NOMO-1 treated with dmso at 0.1 percent for 144 hours (cell line): Measurements from ENCODE around the gene KCNQ5.

ENCODE experiments used
- DNase-seq: peaks from one replicate; lab custom pipeline; 2025; ENCODE audit not compliant: unreplicated experiment; lab: John Stamatoyannopoulos, UW

The KCNQ5 gene

DNA sequence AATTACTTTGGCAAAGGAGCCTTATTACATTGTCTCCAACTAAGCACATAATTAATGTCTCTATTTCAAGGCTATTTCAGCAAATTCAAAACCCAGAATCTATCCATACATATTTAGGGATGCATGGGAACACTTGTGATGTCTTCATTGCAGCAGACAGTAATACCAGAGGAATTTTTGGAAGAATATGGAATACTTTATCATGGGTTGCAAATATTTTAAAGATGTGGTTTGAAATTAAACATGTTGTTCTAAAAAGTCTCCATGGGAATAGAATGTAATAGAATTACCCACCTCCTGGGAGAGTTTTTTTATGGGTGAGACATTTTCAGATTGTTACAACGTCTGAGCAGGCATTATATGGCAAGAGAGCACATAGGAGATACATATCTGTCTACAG lies 170.8 kb downstream of the KCNQ5 start:
- DNase-seq: no peak

DNA sequence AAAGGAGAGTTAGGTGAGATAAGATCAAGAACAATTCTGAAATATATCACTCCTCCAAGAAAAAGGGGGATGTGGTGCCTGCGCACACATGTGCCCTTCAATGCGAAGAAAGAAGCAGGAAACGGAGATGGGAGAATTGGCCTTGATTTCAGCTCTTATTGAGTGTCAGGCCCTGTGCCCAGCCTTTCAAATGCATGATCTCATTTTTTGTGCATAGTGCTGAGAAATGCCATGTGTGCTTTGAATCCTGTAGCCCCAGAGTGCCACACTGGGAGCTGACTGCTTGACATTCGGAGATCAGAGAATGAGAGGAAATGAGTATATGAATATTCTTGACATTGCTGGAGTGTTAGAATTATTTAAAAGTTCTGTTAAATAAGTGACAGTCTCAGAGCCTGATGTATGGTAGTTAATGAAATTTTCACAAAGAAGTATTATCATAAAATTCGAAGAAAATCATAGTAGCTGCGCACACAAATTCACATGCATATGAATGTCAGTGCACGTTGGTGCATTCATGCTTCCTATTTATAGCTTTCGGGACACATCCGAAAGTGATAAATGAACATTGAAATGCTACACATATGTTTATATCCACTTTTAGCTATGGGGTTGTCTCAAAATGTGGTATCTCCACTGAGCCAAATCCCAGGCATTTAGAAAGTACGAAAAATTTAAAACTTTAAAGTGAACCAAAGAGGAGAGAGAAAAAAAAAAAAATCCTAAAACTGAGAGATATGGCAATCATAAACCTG lies 172.0 kb downstream of the KCNQ5 start:
- DNase-seq: no peak

- DNase-seq: no peak
These were observed 176.3 kb downstream of the KCNQ5 start for GRCh38 chr6:72798196-72798595.

DNA sequence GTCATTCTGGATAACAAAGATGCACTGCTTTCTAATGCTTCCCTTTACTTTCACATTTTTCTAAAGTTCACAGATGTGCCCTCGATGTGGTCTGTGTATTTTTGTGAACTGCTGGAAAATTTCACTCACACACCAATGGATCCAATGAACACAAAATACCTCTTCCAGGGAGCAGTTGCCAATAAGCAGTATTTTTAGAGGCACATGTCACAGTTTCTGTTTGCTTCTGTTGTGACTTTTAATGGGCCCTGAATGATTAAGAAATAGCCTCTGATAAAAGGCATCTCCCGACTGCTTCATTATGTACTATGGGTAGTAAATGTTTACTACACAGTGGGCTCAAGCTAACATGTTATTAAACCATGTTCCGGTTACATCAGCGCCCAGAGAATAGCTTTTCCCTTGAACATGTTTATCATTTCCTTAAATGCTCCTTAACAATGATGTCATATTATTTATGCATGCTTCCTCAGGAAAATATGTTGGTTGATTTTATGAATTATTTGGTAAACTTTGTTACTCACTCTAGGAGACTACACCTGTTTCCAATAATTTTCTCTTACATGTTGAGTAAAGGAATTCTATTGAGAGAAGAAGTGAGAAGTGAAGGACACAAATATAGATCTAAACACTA lies 188.0 kb downstream of the KCNQ5 start:
- DNase-seq: no peak

DNA sequence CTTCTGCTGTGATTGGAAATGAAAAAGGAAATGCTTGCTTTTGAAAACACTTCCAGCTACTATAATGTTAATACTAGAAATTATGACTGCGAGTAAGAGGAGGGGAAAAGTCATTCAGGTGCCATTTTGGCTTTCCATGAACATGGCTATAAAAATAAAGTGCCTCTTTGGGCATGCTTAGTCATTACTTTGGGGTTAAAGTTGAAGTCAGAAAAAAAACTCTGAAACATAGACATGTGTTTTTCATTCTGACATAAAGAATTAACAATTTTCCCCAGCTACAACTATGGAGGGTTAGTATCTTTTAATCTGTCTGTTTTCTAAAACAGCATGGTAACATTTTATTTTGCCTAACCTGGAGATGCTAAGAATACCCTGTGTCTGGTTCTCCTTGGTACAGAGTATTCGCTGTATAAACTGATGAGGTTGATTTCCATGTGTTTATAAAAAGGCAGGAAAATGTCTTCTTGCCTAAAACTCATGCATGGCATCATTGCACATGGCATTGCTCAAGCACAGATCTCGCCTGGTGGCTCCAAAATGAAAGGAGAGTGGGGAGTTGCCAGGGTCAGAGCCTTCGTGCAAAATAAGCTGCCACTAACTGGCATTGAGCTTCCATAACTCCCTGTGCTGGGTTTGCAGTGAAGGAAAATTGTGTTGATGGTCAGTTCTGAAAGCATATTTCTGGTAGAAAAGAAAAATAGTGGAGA lies 188.9 kb downstream of the KCNQ5 start:
- DNase-seq: no peak

GRCh38 chr6:72811971-72812421 lies 190.1 kb downstream of the KCNQ5 start:
- no peak for DNase-seq

DNA sequence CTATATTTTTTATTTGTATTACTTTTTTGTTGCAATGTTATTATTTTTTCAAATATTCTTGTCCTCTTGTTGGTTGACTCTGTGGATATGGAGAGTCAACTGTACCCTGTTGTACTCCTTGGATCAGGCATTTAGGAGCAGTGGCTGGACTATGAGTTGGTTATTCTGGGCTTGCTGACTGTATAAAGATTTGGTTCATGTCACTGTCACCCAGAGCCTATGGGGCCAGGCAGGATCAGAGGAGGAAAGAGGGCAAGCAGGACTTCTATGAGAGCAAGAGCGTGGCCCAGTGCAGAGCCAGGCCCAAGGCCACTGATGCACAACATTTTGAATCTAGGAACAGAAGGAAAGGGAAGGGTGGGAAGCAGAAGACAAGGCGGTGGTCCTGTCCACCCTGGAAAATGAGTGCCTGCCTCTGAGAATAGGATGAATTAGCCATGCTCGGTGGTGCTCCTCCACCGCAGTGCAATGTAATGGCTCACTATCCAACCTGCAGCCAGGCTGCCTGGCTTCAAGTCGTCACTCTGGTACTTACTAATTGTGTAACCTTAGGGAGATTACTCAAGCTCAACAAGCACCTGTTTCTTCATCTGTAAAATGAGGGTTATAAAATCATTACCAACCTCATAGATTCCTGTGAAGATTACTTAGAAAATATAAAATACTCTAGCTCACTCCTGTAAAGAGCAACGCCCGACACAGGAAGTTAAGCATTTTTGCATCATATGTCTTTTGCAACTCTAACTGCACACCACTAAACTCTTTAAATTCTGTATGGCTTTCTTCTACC lies 192.1 kb downstream of the KCNQ5 start:
- DNase-seq: peak; percentile 76

DNA sequence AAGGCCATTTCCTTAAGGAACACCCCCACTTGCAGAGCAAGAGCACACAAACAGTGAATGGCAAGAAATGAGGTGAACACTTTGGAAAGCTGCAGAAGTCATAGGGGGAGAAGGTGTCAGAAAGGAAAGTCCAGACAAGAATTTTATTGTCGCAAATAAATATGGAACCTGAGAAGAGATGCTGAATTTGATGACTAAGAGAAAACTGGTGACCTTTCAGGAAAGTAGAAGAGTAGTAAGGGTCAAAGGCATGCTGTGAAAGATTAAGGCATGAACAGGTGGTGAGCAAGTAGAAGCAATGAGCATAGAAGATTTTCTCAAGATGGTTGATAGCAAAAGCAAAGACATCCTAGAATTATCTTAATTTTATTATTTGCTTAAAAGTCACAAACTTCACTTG lies 194.2 kb downstream of the KCNQ5 start:
- DNase-seq: no peak

- no peak for DNase-seq
These were observed 195.3 kb downstream of the KCNQ5 start for GRCh38 chr6:72817208-72817607.

DNA sequence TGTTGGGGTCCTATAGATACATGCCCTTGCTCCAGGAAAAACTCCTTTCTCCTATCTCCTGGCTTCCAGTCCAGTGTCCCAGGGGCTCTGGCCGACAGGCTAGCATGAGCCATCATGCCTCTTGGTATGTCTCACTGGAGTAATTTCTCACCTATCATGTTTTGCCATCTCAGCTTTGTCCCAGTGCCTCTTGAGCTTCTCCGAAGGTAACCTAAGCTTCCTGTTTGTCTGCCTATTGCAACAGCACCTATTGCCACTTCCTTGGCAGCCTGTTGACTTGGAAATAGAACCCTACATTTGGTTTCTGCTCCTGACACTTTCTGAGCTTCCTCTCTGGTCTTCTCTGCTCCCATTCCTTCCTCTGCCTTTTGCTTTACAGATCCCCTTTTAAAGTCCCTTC lies 197.7 kb downstream of the KCNQ5 start:
- peak; percentile 13 for DNase-seq

- DNase-seq: no peak
These were observed 198.3 kb downstream of the KCNQ5 start for GRCh38 chr6:72820153-72820552.

- peak; percentile 38 for DNase-seq
These were observed 199.0 kb downstream of the KCNQ5 start for GRCh38 chr6:72820906-72821305.

- no peak for DNase-seq
These were observed 200.2 kb downstream of the KCNQ5 start for GRCh38 chr6:72822023-72822422.

DNA sequence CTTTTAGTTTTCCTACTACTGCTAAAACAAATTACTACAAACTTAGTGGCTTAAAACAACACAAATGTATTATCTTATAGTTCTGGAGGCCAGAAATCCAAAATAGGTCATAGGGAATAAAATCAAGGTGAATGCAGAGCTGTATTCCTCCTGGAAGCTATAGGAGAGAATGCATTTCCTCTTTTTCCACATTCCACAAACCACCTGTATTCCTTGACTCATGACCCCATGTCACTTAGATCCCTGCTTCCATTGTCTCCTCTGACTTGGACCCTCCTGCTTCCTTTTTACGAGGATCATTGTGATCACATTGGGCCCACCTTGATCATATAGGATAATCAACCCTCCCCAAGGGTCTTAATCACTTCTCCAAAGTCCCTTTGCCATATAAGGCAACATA lies 200.8 kb downstream of the KCNQ5 start:
- DNase-seq: no peak

GRCh38 chr6:72824833-72825232 lies 203.0 kb downstream of the KCNQ5 start:
- no peak for DNase-seq

DNA sequence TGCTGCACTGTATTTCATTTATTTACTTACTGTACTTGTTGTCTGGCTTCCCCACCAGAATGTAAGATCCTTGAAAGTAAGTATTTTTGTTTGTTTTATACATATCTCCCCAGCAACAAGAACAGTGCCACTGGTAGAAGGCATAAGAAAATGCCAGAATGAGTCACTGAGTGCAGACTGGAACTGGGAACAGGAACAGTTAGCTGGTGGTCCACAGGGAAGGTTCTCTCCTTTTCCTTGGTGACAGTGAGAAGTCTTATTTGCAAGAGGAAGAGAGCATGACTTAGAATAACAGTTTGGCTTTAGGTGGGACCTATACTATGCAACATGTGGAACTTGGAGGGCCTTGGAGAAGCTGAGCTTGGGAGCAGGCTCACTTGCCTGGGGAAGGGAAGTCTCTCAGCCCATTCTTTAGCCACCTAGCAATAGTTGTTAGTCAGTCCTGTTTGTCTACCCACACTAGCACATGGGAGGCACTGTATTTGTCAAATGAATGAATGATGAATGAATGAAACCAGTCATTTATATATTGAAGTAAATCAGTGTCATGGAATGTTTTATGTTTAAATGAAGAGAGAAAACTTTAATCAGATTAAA lies 203.5 kb downstream of the KCNQ5 start:
- no peak for DNase-seq

DNA sequence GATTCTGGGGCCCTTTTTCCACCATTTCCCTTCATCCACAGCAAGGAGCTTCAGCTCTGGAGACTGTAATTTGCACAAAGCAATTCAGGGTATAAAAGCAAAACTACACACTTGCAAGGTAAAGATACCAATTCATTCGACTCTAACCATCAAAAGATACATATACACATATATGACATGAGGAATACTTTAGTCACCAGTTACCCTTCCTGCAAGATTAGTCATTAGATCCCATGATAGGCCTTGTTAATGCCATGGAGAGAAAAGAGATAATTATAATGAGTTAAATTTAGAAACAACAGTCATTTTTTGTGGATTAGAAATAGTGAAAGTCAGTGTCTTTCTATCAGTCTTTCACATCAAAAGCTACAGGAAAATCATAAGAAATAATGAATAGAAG lies 204.2 kb downstream of the KCNQ5 start:
- DNase-seq: no peak

DNA sequence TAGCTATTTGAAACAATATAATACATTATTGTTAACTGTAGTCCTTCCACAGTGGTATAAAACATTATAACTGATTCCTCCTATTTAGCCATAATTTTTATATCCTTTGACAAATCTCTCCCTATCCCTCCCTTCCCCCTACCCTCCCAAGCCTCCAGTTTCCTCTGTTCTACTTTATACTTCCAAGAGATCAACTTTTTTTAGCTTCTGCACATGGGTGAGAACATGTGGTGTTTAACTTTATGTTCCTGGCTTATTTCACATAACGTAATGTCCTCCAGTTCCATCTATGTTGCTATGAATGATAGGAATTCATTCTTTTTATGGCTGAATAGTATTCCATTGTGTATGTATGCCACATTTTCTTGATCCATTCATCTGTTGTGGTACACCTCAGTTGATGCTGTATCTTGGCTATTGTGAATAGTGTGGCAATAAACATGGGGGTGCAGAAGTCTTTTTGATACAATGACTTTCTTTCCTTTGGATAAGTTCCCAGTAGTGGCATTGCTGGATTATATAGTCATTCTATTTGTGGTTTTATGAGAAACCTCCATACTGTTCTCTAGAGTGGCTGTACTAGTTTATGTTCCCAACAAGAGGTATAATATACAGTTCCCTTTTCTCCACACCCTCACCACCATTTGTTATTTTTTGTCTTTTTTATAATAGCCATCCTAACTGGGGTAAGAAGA lies 205.0 kb downstream of the KCNQ5 start:
- no peak for DNase-seq

DNA sequence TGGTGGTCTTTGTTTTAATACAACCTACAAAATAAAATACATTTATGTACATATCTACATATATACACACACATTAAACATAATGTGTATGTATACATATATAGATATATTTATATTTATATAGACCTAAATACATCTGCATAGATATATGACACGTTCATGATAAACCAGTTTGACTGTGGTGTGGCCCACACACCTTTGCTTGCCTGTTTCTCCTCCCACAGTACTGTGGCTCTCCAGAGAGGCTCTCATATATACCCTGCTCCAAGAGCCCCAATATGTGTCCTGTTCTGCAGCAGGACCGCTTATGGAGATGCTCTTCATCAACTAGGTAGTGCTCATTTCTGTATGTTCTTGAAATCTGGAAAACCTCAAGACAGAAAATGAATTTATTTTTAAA lies 207.0 kb downstream of the KCNQ5 start:
- no peak for DNase-seq

DNA sequence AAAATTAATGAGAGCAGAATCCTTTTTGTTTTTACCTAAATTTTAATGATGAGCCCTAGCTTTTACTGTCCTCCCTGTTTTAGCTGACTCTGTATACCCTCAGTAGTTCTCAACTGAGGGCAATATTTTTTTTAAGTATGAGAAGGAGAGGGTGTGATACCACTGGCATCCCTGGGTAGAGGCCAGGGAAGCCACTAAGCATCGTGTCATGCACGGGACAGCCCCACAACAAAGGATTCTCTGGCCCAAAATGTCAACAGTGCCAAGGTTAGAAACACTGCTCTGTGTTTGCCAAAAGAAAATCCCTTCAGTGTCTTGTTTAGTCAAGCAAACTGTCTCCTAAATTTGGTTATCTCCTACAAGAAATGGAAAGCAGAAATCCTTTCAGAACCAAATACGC lies 210.4 kb downstream of the KCNQ5 start:
- DNase-seq: no peak
